ENCODE measurements around the gene THUMPD3. TPM values are rescaled to one million over a fixed set of nuclear protein-coding genes. Genes with fewer than 3 reads are reported as not detected.

The THUMPD3 gene
- total and polyA plus RNA-seq, 4 donors = 20.1 to 24.5 (median 21.6) TPM

DNA sequence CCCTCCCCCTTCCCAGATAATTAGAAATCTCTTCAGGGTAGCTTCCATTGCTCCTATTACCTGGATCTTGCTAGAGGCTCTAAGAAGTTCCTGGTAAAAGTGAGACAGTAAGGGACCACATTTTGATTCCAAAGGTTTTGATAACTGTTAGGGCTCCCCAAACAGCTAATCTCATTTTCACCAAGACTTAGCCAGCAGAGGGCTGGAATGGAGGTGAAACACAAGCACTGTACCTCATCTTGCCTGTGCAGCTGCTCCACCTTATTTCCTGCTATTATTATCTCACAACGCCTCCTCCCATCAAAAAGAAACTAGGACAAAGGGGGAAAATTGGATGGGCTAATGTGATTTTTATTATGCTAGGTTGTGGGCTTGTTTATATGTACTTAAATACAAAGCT is 41.8 kb downstream of the THUMPD3 start:
- no peaks in the 10 kb centered on the region for H3K9me3 ChIP-seq (ENCODE audit: control insufficient read depth in 4 of 4, low read length in 3 of 4)
- no peaks in the 10 kb centered on the region for H3K36me3 ChIP-seq (ENCODE audit: control insufficient read depth in 4 of 4, insufficient read depth in 3 of 4, low read depth in 1 of 4, low read length in 3 of 4)
- no peak overlapping the region for H3K27ac ChIP-seq (ENCODE audit: low read depth in 1 of 2, low read length in 2 of 2)
- TF ChIP-seq GABPA (IDR thresholded peaks at IDR 0.05 in 1 of 2, conservative IDR thresholded peaks at IDR 0.05 in 1 of 2) (no peak), HNF4G (IDR thresholded peaks at IDR 0.05) (no peak), HNF4A (conservative IDR thresholded peaks at IDR 0.05) (no peak), RAD21 (IDR thresholded peaks at IDR 0.05) (no peak), SP1 (IDR thresholded peaks at IDR 0.05) (no peak), FOXA2 (IDR thresholded peaks at IDR 0.05) (no peak), RXRA (IDR thresholded peaks at IDR 0.05) (no peak), JUND (IDR thresholded peaks at IDR 0.05) (no peak), FOXA1 (IDR thresholded peaks at IDR 0.05) (no peak), EGR1 (IDR thresholded peaks at IDR 0.05; ENCODE audit: low read depth in 2 of 2) (no peak), YY1 (IDR thresholded peaks at IDR 0.05) (no peak), NR2F2 (IDR thresholded peaks at IDR 0.05) (no peak), TAF1 (conservative IDR thresholded peaks at IDR 0.05) (no peak)
- TF ChIP-seq, protein P1, sequence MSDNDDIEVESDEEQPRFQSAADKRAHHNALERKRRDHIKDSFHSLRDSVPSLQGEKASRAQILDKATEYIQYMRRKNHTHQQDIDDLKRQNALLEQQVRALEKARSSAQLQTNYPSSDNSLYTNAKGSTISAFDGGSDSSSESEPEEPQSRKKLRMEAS (IDR thresholded peaks at IDR 0.05) = no peak
- TF ChIP-seq, protein P2, sequence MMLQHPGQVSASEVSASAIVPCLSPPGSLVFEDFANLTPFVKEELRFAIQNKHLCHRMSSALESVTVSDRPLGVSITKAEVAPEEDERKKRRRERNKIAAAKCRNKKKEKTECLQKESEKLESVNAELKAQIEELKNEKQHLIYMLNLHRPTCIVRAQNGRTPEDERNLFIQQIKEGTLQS (IDR thresholded peaks at IDR 0.05) = no peak
- TF ChIP-seq, protein P3, sequence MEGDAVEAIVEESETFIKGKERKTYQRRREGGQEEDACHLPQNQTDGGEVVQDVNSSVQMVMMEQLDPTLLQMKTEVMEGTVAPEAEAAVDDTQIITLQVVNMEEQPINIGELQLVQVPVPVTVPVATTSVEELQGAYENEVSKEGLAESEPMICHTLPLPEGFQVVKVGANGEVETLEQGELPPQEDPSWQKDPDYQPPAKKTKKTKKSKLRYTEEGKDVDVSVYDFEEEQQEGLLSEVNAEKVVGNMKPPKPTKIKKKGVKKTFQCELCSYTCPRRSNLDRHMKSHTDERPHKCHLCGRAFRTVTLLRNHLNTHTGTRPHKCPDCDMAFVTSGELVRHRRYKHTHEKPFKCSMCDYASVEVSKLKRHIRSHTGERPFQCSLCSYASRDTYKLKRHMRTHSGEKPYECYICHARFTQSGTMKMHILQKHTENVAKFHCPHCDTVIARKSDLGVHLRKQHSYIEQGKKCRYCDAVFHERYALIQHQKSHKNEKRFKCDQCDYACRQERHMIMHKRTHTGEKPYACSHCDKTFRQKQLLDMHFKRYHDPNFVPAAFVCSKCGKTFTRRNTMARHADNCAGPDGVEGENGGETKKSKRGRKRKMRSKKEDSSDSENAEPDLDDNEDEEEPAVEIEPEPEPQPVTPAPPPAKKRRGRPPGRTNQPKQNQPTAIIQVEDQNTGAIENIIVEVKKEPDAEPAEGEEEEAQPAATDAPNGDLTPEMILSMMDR (IDR thresholded peaks at IDR 0.05; ENCODE audit: low read depth, low read length, missing input control) = no peak
- TF ChIP-seq, protein P4, sequence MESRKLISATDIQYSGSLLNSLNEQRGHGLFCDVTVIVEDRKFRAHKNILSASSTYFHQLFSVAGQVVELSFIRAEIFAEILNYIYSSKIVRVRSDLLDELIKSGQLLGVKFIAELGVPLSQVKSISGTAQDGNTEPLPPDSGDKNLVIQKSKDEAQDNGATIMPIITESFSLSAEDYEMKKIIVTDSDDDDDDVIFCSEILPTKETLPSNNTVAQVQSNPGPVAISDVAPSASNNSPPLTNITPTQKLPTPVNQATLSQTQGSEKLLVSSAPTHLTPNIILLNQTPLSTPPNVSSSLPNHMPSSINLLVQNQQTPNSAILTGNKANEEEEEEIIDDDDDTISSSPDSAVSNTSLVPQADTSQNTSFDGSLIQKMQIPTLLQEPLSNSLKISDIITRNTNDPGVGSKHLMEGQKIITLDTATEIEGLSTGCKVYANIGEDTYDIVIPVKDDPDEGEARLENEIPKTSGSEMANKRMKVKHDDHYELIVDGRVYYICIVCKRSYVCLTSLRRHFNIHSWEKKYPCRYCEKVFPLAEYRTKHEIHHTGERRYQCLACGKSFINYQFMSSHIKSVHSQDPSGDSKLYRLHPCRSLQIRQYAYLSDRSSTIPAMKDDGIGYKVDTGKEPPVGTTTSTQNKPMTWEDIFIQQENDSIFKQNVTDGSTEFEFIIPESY (IDR thresholded peaks at IDR 0.05) = no peak
- TF ChIP-seq, protein P5, sequence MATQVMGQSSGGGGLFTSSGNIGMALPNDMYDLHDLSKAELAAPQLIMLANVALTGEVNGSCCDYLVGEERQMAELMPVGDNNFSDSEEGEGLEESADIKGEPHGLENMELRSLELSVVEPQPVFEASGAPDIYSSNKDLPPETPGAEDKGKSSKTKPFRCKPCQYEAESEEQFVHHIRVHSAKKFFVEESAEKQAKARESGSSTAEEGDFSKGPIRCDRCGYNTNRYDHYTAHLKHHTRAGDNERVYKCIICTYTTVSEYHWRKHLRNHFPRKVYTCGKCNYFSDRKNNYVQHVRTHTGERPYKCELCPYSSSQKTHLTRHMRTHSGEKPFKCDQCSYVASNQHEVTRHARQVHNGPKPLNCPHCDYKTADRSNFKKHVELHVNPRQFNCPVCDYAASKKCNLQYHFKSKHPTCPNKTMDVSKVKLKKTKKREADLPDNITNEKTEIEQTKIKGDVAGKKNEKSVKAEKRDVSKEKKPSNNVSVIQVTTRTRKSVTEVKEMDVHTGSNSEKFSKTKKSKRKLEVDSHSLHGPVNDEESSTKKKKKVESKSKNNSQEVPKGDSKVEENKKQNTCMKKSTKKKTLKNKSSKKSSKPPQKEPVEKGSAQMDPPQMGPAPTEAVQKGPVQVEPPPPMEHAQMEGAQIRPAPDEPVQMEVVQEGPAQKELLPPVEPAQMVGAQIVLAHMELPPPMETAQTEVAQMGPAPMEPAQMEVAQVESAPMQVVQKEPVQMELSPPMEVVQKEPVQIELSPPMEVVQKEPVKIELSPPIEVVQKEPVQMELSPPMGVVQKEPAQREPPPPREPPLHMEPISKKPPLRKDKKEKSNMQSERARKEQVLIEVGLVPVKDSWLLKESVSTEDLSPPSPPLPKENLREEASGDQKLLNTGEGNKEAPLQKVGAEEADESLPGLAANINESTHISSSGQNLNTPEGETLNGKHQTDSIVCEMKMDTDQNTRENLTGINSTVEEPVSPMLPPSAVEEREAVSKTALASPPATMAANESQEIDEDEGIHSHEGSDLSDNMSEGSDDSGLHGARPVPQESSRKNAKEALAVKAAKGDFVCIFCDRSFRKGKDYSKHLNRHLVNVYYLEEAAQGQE (IDR thresholded peaks at IDR 0.05) = no peak
- 42% methylated on average over 1 of the region's 1 CpG for WGBS
- no peak overlapping the region for H3K4me3 ChIP-seq (ENCODE audit: low read depth in 1 of 3, low read length in 3 of 3)
- no peak for DNase-seq (ENCODE audit: low spot score)
- H3K4me1 ChIP-seq (ENCODE audit: control insufficient read depth in 4 of 4, insufficient read depth in 4 of 4, low read length in 3 of 4) = peaks cover 14 to 67% (median 59%) of the 10 kb centered on the region in 4 donors
- H3K27me3 ChIP-seq (ENCODE audit: control insufficient read depth in 4 of 4, insufficient read depth in 4 of 4, low read length in 3 of 4) = no peaks in the 10 kb centered on the region
- H3K9ac ChIP-seq (ENCODE audit: low read depth in 1 of 2, low read length in 2 of 2) = no peak overlapping the region
